Hepatocyte (in vitro differentiated cells): ENCODE data around the gene ATP8A1.

Experiments used
- EZH2phosphoT487 ChIP-seq: fragments of 200-600 bp; sonication (generic); IDR thresholded peaks from one replicate; pipeline ENCODE4 v1.6.1; 2018; ENCODE audit warnings: antibody characterized with exemption, mild to moderate bottlenecking, low read depth, moderate library complexity; ENCODE audit not compliant: unreplicated experiment, severe bottlenecking
- TF ChIP-seq, protein P1 (sequence below): fragments of 200-600 bp; sonication (generic); IDR thresholded peaks from 2 replicates; pipeline ENCODE4 v1.5.1; 2016; ENCODE audit warnings: antibody characterized with exemption, mild to moderate bottlenecking; ENCODE audit not compliant: poor library complexity

DNA sequence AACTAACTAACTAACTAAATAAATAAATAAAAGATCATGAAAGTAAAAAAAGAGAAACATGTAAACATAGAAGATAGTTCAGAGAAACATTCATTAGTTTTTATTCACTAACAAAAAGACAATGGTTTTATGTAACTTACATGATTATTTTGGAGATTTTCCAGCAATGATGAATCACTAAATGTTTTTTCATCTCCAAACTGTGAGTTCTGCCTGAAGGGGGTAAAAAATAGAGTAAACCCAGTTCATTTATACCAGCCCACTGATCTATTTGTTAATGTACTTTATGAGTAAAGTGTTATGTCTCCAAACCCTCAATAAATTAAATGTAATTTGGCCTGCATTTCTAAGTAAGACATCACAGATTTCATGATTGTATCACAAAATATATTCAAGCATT is 101.1 kb downstream of the ATP8A1 start:
- no peak for TF ChIP-seq EZH2phosphoT487
- TF ChIP-seq, protein P1, sequence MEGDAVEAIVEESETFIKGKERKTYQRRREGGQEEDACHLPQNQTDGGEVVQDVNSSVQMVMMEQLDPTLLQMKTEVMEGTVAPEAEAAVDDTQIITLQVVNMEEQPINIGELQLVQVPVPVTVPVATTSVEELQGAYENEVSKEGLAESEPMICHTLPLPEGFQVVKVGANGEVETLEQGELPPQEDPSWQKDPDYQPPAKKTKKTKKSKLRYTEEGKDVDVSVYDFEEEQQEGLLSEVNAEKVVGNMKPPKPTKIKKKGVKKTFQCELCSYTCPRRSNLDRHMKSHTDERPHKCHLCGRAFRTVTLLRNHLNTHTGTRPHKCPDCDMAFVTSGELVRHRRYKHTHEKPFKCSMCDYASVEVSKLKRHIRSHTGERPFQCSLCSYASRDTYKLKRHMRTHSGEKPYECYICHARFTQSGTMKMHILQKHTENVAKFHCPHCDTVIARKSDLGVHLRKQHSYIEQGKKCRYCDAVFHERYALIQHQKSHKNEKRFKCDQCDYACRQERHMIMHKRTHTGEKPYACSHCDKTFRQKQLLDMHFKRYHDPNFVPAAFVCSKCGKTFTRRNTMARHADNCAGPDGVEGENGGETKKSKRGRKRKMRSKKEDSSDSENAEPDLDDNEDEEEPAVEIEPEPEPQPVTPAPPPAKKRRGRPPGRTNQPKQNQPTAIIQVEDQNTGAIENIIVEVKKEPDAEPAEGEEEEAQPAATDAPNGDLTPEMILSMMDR = no peak
